GM21825 (cell line): Measurements from ENCODE around the gene ACAP2.
"Not testable (repeated sequence)": the region's sequence is repeated elsewhere in the genome, so short reads cannot be mapped to it uniquely, and the experiment has no call there.

Experiments
- ATAC-seq: cut with Tn5 transposase; IDR thresholded peaks from one replicate; pipeline ENCODE4 v1.9.1; 2021; ENCODE audit warnings: mild to moderate bottlenecking, moderate library complexity; ENCODE audit not compliant: unreplicated experiment

Gene ACAP2

DNA sequence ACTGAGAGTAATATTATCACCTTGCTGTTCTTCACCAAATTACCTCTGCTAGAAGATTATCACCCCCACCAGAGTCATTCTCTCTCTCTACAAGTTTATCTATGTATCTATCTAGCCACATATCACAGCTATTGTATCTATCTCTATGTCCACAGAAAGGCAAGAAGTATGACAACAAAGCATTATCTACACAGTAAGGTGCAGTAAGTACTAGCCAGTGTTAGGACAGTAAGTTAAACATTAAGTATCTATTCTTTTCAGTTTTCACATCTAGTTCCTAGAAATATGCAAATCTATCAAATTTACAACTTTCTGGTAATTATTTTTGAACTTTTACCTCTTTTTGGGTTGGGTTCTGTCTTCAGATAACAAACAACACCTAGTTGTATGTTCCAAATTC, 145.4 kb downstream of the ACAP2 start:
- ATAC-seq: peak; percentile 60

DNA sequence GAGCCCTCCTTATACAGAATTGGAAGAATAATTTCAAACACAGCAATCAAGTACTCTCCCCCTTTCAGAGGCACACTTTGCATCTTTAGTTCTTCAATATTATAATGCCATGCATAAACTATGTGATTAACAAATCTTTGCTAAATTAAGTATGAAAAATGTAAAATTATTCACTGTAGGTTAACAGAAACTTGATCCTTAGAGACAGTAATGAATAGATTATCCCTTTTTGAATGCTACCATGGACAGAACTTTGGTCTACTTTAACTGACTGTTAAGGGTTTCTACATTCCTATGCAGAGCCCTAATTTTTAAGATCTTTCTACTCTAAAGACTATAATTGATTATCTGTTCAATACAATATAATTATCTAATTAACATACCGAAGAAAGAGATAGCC, 146.2 kb downstream of the ACAP2 start:
- no peak for ATAC-seq

DNA sequence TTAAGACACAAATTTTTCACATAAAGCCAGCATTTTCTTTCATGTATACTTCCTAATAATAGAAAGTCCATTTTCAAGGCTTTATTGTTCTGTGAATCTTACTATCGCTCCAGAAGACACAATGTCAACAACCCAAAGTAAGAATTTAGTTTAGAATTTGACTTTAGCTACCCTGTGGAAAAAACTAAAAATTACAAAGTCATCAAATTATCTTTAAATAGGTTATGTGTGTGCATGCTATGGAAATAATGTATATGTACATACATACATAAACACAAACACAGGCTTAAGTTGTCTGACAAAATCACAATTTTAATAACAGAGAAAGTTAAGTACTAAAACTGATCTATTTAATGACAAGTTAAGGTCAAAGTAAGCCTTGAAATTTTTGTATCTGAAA, 151.7 kb downstream of the ACAP2 start:
- ATAC-seq: no peak

DNA sequence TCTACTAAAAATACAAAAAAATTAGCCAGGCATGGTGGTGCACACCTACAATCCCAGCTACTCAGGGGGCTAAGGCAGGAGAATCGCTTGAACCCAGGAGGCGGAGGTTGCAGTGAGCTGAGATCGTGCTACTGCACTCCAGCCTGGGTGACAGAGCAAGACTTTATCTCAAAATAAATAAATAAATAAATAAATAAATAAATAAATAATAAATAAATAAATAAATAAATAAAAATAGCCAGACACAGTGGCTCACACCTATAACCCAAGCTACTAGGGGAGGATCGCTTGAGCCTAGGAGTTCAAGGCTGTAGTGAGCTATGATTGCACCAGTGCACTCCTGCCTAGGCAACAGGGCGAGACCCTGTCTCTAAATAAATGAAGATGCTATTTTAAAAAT, 152.2 kb downstream of the ACAP2 start:
- not testable (repeated sequence) for ATAC-seq

DNA sequence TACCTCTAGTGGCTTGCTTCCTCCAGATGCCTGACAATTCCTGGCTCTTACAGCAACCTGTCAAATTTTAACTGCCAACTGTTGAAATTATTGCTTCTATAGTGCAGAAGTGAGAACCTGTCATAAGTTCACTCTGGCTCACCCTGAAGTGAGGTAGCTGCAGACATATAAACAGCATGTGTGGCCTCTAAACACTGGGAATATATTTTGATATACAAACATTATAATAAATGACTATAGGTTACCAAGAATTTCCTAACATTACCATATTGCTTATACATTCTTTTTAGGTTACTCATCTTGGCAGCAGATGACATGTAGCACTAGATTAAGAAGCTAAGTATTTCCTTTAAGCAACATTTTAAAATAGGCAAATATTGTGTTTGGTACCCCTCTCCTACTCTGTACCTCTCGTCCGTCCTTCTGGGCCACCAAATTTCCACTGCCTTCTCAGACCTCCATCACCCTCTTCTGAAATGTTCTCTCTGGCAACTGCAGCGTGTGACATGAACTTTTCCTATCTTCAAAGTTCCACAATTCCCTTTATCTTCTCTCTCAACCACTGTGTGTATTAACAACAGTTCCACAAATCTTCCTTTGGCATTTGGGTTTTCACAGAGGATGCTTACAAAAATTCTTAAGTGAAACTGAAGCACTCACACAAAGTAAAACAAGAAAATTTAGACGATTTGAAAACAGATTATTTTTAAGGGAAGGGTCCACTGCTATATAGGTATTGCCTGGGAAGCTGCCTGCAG, 156.5 kb downstream of the ACAP2 start:
- ATAC-seq: no peak

DNA sequence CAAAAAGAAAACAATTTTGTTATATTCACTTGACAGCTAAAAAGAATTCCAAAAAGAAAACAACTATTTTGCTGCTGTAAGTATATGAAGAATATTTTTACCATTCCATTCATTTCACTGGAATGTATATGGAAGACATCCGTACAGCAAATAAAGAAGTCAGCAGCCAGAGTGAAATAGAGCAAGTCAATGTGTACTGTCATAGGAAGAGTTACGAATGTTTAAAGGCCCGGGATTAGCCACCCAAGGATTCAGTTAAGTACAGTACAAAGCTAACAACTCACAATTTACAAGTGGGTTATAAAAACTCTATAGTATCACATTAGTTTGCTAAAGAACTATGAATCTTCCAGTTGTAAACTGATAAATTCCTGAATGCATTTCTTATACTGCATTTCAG, 157.4 kb downstream of the ACAP2 start:
- ATAC-seq: no peak

DNA sequence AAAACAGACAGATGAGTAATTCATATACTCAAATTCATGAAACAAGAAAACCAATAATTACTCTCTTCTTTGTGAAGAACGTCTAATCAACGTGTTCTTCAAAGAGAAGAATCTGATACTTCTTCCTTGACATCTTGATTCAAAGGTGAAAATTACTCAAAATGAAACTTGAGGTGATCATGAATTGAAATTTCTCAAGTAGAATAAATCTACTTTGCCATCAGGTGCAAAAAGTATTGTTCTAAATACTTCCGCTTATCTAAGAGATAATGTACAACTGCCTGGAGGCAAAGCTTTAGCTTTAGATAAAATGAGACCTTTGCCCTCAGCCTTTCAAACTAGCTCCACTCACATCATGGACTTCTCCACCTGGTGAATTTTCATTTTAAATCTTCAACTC, 158.0 kb downstream of the ACAP2 start:
- ATAC-seq: no peak

DNA sequence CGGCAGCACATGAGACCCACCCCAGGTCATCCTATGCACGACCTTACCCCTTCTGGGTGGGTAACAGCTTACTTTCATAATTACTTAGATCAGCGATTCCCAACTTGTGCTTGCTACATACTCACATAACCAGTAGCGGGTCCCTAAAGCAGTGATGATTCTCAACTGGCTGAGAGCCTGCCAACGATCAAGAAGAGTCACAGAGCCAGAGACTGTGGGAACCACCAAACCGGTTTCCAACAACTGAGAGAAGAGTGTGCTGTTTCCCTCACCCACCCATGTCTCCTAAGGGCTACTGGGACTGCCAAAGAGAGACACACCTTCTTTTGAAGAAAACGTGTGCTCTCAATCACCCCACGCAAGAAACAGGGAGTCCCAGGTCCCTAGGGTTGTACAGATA, 159.9 kb downstream of the ACAP2 start:
- no peak for ATAC-seq

DNA sequence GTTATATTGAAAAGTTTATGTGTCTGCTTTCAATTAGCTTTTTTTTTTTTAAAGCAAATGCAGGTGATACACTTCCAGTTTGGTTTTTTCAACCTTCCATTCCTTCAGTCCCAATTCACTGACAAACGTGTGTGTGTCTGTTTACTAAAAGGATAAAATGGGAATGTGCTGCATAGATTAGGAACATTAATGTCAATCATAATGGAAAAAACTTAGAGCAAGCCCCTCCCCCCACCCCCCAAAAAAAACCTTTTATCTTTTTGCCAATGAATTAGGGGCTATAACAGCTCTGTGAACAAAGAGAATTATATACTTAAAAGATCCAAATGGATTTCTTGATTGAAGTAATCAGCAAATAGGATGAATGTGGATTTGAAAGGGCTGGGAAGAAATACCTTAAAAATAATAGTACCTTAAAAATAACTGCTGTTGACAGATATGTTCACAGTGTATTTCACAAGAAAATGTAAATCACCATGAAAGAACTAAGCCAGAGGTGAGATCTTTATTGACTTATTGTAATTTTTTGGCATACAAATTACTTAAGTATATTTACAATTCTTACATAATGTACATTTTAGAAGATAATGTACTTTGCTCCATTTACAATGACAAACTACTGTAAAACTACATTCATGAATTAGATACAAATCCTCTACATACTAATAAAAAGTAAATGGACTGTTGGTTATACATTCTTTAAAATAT, 168.4 kb downstream of the ACAP2 start:
- no peak for ATAC-seq

DNA sequence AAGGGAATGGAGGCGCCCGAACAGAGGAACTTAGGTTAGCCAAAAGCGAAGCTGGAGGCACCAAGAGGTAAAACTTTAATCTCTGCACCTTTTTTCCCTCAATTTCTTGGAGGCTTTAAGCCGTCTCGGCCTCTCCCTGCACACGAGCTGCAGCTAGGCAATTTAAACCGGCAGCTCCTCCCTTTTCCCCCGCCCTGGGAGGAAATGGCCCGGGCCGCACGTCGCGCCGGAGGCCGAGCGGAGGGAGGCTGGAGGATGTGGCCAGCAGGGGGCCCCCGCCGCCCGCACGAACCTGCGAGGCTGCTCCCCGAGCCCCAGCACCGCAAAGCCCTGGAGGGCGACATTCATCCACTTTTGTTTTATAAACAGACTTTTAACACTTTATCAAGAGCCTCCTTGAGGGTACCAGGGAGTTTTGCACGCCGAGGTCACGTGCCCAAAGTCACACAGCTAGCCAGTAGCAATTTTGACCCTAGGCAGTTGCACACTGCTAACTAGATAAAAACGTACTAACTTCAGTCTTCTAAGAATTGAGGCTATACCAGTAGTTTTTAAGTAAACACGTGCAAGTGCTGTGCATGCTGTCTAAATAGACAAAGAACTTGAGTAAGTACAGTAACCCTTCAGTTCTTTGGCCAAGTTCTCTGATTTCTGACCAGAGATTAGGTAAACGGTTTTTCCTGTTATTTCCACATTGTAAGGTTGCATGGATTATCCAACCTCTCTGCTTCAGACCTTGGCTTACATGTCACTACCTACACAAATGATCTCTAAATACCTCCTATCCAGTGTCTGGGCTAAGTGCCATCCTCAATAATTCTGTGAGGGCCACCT, 171.2 kb downstream of the ACAP2 start:
- ATAC-seq: peak; percentile 64

DNA sequence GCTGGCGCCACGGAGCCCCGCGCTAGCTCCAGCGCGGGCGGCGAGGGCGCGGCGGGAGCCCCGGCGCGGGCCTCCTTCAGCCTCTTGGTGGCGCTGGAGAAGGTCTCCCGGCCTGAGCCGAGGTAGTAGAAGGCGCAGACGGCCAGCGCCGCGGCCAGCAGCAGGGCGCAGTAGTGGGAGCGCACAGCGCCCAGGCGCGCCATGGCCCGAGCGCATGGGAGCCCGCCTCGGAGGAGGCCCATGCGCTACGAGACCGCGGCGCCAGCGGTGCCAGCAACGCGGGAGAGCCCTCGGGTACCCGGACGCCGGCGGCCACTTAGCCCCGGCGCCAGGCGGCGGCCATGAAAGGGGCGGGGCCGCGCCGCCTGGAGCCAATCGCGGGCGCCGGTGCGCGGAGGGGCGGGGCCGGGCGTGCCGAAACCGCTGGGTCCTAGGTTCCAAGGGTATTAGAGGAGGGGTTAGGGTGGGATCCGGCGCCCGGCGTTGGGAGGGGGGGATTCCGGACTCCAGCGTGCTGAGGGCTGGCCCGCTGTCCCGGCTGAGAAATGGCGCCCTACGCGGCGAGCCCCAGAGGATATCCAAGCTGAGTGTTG, 171.9 kb downstream of the ACAP2 start, which contains the start of gene XXYLT1:
Gene XXYLT1, minus strand, starts transcription at position 343 of the 593 bp plus-strand sequence. Its CDS starts 101 bp downstream, at position 242.
- ATAC-seq: peak; percentile 79

DNA sequence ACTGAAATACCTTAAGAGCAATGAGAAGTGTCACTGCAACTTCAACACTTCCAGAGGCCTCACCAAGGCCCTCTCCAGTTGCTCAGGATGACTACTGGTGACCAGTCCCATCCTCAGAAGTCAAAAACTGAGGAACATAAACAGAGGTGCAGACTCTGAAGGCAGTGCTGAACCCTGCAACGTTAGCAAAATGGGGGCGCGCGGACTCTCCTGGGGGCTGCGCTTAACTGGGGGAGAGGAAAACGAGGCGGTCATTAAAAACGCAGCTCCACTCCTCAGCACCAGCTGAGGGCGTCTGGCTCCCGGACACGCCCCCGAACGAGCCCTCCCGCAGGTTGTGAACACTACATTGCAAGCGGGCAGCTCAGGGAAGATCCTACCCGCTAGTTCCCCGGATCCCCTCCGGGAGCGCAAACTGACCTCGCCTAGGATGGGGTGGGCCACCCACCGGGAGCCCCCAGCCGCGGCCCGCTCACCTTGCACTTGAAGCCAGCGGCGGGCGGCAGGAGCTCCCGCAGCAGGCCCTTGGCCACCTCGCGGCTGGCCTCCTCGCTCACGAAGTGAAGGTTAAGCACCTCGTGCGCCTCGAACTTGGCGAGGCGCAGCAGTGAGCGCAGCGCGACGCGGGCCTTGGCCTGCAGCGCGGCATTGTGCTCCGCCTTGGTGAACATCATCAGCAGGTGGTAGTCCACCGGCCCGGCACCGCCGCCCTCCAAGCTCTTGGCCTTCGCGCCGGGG, 172.6 kb downstream of the ACAP2 start:
- peak; percentile 15 for ATAC-seq

DNA sequence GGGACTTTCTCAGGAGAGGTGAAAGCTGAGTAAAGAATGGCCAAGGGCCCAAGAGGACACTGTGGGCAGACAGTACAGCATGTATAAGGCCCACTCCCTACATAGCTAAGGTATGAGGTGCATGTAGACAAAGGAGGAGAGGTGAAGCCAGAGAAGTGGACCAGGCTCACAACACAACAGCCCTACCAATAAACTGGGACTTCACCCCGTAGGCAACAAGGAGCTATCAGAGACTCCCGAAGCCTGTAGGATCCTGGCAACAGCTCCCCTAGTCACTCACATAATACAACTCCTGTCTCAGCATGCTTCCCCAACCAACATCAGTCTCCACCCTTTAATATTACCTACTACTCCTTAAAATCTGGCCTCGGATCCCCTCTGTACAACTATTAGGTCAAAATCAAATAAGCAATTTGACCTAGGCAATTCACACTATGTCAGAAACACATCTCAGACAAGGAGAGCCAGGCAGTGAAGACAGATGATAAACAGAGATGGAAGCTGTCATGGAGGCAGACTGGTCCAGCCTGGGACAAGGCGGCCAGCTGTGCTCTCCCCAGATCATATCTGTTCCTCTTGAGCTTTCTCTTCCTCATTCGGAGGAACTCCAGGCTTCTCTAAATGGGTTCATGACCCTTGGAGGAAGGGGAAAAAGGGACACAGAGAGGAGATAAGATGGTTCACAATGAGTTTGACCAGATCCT, 173.3 kb downstream of the ACAP2 start:
- no peak for ATAC-seq

DNA sequence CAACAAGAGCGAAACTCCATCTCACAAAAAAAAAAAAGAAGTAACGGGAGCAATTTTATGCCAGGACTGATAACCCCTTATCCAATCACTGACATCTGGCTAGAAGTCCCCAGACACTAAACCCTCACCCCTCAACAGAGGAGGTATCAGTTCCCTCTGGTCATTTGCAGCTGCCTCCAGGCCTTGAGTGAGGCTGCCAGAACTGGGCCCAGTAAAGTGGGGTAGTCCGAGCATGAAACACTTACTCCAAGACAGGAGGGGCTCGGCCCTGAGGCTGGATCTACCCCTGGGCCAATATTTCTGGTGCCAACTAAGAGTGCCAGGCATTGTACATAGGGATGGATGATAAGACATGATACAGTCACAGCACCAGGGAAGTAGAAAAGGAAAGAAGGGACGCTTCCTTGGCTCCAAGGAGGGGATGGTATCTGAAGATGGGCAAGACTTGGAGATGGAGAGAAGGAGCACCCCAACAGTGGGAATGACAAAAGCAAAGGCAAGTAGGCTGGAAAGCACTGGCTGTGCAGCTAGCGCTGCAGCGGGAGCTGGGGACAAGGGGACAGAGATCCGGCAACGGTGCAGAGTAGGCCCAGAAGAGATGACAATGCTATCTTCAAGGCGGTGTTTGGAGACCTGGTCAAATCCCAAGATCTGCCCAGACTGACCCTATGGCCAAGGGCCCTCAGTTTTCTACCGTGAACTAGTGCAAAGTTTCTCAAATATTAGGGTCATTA, 174.1 kb downstream of the ACAP2 start:
- no peak for ATAC-seq

DNA sequence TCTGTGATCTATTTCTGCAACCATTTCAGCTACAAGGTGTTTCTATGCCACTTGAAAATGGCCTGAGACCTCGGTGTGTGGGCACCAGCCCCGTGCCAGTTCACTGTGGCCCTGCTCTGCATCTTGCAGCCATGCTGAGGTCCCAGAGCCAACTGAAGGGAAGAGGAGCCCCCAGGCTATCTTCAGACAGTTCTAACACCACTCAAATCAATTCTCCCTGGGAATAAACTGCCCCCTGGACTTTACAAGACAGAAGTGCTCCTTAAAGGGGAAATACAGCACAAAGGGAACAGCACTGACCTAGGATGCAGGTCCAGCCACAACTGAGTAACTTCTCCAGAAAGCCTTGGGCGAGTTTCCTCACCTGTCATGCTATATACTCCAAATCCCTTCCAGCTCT, 175.7 kb downstream of the ACAP2 start:
- ATAC-seq: no peak

DNA sequence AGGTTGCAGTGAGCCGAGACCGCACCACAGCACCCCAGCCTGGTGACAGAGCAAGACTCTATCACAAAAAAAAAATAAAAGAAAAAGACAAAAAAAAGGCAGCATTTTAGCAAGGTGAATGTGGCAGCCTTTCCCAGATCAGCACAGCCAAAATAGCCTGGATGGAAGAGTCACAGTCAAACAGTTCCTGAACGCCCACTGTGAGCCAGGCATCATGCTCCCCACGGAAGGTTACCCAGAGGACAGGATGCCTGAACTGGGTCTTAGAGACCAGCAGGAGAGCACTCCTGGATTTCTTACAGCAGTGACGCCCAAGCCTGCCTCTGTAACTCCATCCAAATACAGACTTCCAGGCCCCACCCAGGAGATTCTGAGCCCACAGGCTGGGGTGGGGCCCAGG, 176.4 kb downstream of the ACAP2 start:
- ATAC-seq: no peak

DNA sequence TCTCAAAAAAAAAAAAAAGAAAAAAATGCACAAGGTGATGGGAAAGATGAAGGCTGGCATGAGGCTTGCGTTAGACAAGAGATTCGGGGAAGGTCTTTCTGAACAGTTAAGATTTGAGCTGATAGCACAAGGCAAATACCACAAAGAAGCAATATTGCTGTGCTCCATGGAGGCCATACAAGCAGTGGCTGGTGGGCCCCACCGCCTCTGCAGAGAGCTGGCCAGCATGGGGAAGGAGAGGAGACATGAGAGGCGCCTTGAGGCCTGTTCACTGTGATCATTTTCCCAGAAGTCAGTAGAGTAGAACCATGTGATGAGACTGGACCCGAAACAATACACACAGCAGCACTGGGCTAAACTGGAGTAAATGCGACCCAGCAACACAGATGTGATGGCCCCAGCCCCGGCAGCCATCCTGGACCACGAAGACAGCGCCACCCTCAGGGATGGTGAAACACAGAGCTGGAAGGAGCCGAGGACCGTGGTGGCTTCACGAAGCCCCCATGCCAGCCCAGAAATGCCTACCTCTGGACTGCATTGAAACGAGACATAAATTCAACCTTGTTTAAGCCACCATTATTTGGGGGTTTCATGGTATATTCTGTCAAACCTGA, 177.3 kb downstream of the ACAP2 start:
- no peak for ATAC-seq

DNA sequence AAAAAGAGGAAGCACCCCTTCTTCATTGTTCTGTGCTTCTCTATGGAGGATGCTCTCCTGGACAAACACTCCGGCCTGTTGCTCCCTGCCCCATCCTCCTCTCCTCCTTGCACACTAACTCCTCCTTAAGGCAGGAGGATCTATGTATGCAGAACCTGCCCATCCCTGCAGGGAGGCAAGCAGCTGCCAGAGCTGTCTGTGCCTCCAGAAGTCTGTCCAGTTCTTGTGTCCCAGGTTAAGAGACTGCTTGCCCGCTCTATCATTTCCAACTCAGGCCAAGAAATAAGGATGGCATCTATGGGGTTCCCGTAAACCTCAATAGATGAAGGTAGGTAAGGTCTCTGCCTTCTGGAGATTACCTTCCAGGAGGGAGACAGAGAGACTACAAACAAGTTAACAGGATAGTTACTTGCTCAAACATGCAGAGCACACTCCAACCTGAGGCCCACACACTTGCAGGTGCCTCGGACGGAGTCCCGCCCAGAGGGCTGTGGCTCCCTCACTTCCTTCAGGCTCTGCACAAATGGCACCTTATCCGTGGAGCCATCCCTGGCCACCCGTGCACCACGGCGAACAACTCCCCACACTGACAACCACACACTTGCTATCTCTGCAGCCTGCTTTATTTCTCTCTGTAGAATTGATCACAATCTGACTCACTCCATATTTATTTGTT, 178.8 kb downstream of the ACAP2 start:
- ATAC-seq: no peak
